ENCODE results near the gene PODXL.
"Not testable (repeated sequence)": the region's sequence is repeated elsewhere in the genome, so short reads cannot be mapped to it uniquely, and the experiment has no call there.

Gene PODXL

DNA sequence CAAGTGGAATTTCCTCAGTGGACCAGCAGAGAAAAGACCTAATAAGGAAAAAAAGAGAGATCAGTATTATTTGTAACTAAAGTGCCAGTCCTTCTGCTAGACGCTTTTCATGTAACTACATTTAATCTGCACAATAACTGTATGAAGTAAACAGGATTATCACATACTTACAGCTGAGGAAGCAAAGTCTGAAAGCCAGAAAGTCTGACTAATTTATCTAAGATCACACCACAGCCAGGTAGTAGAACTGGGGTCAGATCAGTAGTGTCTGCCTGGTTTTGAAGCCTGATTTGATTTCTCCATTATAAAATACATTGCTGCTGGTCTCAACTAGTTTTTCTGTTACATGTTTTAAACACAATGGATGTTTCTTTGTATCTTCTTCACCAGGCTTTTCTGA is 69.2 kb downstream of the PODXL start:
- no peak for DNase-seq

DNA sequence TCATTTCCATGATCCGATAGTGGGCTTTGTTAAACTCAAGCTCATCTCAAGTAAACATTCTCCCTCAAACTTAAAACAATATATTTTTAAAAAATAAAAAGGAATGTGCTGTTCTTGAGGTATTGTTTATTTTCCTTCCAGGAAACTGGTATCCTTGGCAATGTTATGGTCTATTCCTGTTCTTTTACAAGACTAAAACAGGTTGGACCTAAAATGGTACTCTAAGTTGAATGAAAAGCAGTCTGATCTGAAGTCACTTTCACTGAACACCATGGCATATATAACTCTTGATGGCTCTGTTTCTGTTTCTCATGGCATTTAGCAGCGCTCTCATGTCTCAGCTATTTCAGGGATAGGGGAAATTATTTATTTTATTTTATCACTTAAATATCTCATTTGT is 70.1 kb downstream of the PODXL start:
- DNase-seq = no peak

DNA sequence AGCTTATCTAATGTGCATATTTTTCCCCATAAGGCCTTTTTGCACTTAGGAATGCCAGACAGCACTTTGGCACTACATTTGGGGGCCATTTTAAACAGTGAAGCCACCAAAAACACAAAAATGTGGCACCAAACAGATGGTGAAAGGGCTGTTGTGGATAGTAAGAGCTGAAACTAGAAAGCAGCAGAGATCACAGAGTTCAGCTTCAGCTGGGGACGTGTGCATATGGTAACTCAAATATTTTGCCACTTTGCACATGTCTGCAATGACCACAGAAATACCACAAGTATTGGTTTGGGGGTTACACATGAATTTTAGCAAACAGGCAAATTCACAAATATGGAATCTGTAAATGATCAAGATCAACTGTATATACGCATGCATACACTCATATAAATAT is 72.8 kb downstream of the PODXL start:
- DNase-seq = no peak

DNA sequence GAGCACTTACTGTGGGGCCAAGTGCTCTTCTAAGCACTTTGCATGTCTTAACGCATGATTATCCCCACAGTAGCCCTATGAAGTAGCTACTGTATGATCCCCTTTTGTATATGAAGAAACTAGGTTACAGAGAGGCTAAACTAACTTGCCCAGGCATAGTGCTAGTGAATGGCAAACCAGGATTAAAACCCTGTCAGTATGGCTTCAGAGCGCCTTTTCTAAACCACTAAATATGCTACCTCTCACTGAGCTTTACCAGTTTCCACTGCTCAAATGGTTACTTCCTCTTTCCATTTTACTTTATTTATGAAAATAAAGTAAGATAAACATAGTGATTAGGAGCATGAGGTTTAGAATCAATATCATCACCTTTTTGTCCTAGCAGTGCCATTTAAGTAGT is 73.6 kb downstream of the PODXL start:
- no peak for DNase-seq

DNA sequence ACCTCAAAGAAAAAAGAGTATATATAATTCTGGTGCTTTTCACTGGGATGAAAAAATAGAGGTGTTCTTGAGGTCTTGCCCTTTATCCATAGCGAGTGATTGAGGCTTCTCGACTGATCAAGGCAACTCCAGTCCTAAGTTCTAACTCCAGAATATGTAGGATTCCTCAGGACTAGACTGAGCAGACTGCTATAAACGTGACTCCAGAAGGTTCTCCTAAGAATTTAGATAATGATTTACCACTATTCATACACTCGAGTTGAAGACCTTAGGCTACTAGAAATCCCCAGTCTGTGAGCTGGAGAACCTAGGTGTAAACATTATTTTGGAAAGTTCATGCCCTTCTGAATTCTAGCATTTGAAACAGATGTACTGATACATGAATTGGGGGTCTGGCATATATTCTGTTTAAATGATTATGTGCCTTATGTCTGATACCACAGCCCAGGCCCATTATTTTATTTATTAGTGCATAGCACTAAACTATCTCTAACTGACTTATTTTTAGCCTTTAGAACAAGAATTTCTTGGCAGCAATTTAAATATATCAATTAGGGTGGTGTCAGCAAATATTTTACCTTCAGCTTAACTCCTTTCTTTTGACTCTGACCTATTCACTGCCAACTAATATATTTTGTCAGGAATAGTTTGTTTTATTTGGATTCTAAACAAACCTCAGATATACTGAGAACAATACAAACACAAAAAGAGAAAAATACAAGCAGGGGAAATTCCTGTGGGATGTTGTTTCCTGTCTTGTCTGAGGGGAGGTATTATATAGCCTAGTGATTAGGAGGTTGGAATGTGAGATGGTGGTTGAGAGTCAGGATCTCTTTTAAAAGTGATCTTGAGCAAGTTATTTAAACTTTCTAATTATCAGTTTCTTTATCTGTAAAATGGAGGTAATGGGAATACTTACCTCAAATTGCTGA is 75.8 kb downstream of the PODXL start:
- DNase-seq = no peak

DNA sequence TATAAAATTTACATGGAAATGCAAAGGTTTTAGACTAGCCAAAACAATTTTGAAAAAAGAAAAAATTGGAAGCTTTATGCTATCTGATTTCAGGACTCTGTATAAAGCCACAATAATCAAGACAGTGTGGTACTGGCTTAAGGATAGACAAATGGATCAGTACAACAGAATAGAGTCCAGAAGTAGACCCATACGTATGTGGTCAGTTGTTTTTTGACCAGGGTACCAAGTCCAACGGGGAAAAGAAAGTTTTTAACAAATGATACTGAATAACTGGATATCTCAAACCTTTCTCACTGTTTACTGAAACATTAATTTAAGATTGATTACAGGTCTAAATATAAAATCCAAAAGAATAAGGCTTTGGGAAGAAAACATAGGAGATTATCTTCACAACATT is 79.7 kb downstream of the PODXL start:
- DNase-seq = no peak

DNA sequence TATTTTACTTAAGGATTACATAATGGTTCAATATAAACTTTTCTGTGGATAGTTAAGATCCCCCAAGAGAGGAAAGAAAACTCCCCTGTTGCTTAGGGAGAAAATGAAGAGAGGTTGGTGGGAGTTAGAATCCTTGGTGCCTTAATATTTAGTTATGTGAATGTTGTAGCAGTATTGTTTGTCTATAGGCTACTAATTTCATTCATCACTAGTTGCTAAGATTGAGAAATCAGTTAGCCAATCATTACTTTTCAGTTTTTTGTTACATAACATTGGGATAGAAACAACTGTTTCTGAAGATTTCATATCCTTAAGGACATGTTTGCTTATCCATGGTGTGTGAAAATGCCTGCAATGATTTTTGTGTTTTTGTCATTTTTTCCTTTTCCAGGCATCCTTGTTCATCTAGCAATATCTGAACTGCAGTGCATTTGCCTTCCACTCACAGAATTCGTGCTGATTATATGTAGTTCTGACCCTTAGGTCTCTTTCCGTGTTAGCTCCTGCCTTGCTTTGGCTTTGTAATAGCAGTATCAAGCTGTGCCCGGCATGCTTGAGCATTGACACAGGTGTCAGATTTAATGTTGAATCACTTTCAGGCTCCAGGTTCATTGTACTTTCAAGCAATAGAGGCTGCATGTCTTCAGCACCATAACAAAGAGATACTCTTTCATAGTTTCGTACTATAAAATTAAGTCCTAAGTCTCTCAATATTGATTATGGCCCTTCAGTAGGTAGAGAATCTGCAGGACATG is 85.0 kb downstream of the PODXL start:
- no peak for DNase-seq

DNA sequence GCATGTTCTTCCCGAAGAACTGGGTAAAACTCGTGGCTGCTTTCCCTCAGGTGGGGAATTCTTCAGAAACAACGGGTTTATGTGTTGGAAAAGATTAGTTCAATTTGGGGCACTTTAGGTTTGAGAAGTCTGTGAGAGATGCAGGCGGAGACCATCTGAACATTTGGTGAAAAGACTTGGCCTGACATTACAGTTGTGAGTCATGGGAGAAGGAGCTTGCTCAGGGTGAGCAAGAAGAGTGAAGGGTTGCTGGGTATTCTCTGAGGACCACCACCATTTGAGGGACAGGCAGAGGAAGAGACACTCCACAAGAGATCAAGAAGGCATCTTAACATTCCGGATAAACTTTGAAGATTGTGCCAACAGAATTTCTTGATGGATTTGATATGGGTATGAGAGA is 88.6 kb downstream of the PODXL start:
- no peak for DNase-seq

DNA sequence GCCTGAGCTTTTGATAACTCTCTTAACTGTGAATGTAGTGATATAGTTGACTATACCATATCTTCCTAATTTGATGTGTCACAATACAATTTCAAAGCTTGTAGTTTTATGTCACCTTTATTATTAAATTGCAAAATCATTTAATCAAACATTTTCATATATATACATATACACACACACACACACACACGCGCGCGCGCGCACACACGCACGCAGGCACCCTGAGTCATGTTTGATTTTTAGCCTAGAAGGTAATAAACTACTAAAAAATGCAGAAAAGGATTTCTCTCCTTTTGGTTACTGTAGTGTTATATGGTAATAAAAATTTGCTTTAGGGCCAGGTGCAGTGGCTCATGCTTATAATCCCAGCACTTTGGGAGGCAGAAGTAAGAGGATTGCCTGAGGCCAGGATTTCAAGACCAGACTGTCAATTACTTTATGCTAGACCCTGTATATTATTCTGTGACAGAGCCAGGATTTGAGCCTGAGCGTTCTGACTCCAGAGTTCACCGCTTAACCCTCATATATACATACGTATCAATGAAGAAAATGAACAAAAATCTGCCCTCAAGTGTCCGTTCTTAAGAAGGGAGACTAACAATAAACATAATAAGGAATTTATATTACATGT is 89.6 kb downstream of the PODXL start:
- no peak for DNase-seq

DNA sequence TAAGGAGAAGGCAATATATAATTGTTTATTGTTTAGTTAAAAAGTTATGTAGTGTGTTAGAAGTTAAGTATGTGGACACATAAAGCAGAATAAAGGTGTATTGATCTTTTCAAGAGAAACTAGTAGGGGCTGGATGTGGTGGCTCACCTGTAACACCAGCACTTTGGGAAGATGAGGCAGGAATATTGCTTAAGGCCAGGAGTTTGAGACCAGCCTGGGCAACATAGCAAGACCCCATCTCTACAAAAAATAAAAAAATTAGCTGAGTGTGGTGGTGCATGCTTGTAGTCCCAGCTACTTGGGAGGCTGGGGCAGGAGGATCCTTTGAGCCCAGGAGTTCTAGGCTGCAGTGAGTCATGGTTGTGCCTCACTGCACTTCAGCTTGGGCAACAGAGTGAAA is 93.7 kb downstream of the PODXL start:
- DNase-seq = not testable (repeated sequence)

DNA sequence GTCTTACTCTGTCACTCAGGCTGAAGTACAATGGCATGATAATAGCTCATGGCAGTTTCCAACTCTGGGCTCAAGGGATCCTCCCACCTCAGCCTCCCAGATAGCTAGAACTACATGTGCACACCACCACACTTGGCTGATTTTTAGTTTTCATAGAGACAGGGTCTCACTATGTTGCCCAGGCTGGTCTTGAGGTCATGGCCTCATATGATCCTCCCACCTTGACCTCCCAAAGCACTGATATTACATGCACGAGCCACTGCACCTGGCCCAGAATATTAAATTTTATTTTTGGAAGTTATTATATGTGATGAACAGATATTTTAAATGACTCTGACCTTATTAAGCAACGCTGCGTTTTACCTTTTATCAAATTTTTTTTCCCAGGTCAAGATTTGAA is 94.4 kb downstream of the PODXL start:
- no peak for DNase-seq

DNA sequence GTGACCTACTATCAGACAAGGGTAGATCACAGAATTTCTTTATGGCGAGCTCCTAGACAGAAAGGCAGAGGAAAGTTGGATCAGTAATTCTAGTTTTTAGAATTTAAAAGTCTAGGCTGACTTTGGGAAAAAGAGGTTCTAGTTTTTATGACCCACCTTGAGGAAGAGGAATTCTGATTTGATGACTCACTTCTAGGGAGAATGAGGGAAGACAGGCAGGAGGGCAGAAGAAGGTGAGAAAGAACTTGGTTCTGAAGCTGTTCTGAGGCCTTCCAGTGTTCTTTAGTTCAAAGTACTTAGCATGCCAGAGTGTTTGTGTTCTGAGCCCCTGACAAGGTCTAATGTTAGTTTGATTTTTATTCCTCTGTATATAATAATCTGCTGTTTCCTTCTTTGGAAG is 97.2 kb downstream of the PODXL start:
- no peak for DNase-seq

DNA sequence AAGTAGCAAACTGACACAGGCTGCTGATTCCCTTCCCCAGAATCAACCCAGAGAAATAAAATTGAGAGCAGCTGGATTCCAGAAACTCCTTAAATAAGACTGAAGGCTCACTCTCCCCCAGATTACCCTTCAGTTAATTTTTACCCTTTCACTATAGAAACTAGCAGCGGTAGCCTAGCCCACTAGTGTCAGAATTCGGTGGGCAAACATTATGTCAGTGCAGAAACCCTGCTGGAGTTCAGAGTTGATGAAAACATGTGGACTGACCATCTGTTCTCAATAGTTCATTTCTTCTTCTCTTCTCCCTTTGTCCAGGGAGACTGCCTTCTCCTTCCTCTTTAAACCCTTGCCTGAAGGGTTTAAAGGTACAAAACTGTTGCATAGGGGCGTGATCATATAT is 100.1 kb downstream of the PODXL start:
- no peak for DNase-seq

DNA sequence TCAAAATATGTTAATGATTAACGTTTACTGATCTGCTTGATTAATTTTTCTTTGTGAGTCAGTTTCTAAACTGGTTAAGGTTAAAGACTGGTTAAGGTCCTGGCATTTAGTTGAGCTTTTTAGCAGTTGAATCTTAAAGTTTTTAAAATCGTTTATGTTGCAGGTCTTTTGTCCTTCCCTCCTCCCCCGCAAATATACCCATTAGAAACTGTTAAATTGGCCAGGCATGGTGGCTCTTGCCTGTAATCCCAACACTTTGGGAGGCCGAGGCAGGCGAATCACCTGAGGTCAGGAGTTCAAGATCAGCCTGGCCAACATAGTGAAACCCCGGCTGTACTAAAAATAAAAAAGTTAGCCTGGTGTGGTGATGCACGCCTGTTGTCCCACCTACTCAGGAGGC is 100.9 kb downstream of the PODXL start:
- no peak for DNase-seq

DNA sequence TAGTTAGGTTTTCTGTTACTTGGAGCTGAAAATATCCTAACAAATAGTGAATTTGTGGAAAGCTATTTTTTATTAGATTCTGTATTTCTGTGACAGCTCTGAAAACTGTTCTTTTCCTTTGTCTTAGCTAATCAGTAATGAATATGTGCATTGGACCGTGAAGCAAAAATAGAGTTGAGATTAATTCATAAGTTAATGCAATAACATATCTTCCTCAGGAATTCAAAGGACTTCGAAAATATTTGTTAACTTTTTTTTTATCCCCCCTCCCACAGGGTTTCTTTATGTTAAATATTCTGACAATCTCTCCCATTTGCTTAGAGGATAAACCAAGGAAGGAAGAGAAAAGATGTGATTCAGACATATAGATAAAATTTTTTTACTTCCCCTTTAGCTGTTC is 101.4 kb downstream of the PODXL start:
- no peak for DNase-seq

DNA sequence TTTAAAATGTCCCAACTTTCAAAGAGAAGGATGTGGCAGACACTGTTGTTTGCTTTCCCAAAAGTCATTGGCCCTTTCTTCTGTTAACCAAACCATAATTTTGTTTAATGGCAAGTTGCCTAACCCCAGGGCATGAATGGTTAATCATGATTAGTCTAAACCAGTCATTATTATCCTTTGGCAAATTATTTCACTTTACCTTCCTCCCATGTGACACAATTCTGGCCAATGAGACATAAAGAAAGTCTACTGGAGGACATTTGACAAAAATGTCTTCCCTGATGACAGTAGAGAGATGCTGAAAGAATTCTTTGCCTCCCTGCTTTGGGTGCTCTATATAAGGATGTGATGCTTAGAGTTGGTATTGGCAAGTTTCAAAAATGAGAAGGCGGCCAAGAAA is 101.9 kb downstream of the PODXL start:
- DNase-seq = no peak

Measured in activated CD4-positive, alpha-beta T cell treated with anti-CD3 and anti-CD28 coated beads, Interleukin-2, amount 50 U/mL, for 48 hours (primary cell).